T1000 (cell line): ENCODE results near the gene CSRNP3.
"Not testable (repeated sequence)": the region's sequence is repeated elsewhere in the genome, so short reads cannot be mapped to it uniquely, and the experiment has no call there.

Source experiments
- DNase-seq: peaks from one replicate; lab custom pipeline; 2025; ENCODE audit warnings: mixed read lengths; lab: John Stamatoyannopoulos, UW

CSRNP3 gene

DNA sequence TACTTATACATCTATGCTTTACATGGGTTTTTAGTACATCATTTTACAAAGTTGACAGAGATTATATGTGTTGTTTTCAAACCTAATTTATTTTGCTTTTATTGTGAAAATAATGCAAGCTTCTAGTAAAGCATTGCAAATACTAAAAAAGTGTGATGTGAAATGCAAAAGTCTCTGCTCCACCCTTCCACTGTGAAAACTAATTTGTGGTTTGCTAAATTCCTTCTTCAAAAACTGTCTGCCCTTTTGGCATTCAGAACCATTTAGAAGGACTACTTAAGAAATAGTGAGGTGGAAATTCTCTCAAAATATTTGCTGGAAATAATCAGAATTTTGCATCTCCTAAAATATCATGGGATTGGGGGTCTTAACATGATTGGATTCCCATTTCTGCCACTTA lies 78.4 kb downstream of the CSRNP3 start:
- DNase-seq, result no peak

DNA sequence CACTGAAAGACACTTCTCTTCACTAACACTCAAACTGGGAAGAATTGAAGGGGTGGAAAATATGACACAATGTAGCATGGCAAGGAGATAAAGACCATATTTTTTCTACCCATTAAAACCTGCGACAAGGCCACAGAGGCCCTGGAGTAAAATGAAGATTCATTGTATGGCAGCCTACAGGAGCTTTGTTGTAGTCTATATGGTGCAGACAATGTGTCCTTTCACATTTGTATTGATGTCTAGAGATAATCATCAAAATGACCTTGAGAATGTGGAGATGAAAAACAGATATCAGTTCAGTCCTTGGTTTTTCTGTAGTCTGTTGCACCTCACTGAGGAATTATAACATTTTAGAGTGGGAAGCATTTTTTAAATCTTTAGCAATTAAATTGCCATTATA lies 80.1 kb downstream of the CSRNP3 start:
- DNase-seq, result no peak

DNA sequence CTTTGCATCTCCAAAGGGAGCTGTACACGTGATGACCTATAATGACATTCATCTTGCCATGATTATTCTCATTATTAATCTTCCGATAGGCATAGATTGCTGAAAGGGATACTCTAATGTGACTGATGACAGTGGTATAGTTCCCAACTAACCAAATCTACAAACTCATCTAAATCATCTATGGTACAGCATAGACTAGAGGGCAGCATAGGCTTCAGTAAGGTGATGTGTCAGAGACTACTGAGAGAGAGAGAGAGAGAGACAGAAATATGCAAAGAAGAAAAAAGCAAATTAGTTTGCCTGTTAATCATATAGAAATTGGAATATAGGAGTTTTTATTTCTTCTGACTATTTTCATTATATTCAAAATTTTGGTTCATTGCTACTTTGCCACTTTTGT lies 89.3 kb downstream of the CSRNP3 start:
- DNase-seq, result no peak

DNA sequence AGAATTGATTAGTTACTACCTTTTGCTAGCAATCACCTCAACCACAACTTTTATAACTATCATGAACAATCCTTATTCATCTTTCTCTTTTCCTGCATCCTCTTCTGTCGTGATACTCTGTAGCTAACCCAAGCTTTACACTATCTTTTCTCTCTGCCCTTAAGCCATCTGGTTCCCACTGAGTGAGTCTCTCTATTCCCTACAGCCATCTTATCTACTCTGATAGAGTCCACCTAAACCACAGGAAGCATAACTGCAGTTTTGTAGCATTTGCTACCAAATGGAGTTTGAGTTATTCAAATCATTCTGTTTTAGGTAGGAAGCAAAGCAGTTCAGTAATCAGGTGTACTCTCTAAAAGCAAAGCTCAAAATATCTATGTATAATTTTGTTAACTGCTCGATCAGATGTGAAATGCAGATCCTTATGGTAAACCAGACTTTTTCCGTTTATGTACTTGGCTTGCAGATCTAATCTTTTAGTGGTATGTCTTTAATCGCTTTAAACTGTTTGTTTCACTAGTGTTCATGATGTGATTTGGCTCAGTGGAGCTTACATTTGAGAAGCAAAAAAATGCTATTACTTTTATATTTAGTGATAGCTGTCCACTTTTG lies 91.0 kb downstream of the CSRNP3 start:
- no peak for DNase-seq

DNA sequence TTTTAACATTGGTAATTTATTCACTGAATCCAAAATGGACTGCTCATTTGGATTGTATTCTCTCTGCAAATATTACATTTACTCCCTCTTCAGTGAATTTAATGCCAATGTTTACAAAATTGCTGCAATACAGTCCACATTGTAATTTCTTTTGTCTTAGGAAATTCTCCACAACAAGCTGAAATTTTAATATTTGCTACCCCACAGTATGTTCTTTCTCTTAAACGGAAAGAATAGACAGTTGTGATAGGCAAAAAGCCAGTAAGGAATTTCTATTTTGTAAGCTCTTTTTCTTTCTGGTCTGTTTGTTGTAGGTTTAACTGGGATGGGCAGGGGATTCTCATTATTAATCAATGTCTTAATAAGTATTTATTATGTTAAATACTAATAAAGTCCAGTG lies 92.0 kb downstream of the CSRNP3 start:
- DNase-seq, result no peak

DNA sequence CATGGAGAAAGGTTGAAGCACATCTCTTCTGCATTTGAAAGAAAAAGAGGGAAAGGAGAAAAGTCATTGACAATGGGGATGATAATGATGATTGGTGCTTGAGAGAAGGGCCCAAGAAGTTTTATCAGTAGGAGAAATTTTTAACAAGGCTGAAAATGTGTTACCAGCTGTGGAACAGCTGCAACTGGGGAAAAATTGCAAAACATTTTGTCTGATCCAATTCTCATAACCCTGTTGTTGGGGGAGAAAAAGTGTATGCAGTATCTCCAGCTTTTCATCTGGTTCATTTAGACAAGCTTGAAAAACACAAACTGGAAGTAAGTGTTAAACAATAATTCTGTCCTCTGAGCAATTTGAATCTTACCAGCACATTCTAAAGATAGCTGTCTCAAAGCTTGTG lies 92.7 kb downstream of the CSRNP3 start:
- no peak for DNase-seq

DNA sequence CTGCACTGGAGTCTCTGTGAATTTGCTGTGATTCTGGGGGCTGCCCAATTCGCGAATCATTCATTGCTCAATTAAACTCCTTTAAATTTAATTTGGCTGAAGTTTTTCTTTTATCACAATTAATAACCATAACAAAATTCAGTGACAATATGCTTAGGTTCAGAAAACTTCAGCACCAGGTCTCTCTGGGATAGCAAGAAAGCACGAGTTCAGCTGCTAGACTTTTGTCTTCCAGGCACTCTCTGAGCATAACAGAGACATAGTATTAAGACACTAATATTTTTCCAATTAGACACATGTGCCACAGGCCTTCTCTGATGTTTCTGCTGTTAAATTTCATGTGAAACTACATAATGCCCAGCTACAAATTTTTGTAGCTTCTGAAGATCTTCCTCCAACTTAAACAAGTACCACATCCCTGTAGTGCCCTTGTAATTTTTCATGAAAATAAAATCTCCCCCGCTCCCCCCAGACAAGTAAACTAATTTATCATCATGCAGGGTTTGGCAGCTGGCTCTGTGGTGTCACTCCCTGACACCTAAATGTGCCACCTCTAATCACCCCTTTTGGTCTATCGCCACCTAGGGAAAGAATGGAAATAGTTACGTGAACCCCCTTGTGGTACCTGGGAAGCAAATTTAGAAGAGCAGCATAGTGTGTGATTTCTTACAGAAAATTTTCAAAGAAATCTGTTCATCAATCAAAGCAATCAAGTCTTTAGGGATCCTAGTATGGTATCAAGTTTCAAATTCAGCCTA lies 94.1 kb downstream of the CSRNP3 start:
- no peak for DNase-seq

DNA sequence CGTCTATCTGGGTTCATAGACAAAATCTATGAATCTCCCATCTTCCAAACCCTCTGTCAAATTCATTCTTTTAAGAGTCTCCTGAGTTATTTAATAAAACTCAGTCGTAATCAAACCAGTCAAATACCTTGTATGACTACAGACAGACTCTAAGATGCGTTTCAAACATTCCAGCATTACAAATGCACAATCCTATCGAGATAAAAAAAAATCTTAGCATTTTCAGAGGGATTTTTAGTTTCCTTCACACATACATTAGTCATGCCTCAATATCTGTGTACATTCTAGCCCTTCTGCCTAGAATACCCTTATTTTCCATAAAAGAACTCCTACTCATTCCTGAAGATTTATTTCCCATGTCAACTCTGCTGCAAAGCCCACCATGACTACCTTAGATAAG lies 96.5 kb downstream of the CSRNP3 start:
- DNase-seq, result no peak

DNA sequence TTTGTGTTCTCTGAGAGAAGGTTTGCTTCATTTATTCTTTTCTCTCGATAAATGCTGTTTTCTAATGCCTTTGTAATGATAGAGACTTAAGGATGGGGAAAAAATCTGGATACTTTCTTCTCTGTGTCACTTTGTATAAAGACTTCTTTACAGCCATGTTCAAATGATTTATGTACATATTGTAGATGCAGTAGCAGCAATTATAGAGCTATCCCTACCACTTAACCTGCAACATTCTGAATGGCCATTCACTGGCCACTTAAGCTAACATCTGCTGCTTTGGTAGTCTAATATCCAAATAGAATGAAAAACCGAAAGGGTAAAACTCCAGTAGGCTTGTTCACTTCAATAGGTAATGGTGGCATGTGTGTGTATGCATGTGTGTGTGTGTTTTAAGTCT lies 97.8 kb downstream of the CSRNP3 start:
- no peak for DNase-seq

DNA sequence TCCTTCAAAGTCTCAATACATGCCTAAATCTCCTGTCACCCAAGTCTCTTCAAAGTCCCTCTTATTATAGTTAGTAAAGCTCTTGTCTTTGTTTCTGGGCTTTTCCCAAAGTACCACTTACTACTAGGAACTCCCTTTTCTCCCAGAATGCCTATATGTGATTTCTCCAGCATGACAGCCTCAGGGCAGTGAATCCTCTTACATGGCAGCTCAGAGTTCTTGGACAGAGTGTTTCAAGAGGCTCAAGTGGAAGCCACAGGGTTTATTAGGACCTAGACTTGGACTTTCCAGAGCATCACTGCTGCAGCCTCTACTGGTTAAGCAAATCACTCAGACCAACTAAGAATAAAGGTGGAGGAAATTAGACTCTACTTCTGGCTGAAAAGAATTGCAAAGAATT lies 98.9 kb downstream of the CSRNP3 start:
- DNase-seq, result no peak

DNA sequence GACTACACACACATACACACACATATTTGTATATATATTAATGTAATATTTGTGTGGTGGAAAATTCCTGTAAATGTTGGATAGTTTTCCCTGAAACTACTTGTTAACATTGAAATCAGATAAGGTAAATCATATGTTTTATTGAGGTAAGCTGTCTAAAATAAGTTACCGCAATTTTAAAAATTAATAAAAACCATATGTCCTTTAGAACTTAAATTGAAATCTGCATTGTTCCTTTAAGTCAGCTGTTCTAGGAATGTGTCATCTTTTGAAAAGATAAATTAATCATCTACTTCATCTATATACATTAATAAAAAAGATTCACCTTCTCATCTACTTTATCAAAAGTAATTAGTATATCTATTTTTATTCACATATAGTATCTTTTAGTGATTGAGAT lies 102.0 kb downstream of the CSRNP3 start:
- DNase-seq, result no peak

DNA sequence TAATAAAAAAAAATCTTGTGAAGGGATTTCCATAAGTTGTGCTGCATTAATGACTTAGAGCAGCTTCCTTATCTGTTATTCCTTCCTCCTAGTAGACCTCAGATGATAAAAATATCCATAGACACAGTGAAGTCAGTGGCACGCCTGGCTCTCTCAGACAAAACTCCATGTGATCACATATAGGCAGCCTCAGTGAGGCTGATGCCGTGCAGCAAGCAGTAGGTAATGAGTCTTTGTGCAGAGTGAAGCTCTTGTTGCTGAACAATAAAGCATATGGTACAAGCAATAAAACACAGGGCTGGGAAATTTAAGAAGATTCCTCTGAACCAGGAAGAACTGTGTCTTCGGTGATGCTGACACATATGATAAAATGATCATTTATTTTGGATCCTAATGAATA lies 102.7 kb downstream of the CSRNP3 start:
- DNase-seq, result no peak

DNA sequence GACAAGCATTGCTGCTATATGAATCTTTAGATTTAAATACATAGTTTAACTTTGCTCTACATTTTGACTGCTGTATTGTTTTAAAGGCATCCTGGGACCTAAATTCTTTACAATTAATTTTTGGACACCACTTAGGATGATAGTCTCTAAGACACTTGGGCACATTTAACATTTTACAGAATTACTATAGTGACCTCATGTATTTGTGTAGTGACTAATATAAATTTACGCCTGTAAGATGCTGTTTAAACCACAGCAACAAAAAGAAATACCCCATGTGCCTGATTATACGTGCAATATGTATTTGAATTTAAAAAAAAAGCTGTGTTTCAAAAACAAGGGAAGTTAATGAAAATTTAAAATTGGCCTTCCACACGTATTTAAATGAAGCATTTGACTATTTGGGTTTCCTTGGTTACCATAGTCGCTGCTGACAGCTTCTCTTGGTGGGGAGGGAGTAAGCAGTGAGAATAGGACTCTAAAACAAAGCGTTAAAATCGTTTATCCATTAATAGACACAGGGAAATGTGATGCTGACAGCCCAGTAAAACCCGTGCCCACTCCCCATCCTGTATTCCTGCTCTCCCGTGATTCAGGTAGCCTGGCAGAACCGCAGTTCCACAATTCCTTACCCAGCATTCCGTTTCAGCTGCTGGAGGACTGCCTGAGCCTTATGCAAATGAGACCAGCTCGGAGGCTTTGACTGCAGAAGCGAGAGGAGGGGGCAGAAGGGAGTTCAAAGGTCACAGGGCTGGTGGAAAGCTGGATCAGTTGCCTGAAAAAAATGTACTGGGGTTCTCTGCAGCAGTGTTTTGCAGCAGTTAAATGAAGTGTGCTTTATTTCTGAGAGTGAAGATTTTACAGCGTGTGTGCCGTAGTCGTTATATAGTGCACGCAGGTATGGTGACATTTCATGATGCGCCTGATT lies 104.3 kb downstream of the CSRNP3 start:
- no peak for DNase-seq

DNA sequence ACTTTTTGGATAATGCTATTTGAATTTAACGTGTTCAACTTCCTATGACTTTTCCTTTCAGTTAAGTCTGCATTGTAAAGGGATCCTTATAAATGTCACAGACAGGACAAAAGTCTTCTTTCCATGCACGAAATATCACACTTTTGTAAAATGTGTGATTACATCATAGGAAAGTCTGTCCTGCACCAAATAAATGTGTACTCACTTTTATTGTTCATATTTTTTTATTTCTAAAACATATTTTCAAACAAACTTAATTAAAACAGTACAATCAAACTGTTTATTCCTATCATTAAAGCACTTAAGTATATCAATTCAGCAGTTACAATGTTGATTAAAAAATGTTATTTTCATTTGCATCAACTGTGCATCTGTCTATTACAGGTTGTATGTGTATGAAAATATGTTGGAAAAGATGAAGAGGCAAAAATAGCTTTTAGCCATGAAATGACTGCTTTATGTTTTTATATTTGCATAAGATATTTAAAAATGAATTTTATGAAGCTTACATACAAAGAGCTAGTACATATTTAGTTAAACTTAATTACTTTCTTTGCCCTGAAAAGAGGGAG lies 105.6 kb downstream of the CSRNP3 start:
- DNase-seq, result no peak

DNA sequence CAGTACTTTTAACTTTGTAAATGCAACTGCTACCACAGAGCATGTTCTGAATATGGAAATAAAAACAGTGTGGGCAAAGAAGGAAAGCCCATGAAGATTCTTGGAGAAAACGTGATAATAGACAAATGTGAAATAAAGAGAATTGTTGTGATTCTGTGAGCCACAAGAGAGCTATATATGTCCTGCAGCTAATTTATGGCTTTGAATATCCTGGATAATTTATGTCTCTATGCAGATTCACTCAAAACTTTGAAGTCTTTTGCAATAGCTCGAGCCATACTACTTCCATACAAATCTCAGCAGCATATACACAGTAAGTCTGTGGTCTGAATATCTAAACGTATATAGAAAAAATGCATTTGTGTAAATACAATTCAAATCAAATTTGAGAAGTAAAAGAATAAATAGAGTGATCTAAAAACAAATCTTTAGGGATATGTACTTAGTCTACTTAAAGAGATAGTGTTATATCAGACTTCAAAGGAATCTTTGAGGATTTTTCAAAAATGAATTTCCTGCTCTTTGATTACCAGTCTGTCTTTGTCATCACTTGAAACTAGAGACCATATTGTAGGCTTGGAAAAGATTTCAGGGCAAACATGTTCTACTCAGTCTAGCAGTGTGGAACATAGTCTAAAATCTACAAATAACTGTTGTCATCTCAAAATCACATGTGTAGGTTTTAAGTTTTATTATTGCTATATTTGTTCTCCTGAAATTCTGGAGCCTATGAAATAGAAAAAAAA lies 107.1 kb downstream of the CSRNP3 start:
- no peak for DNase-seq

DNA sequence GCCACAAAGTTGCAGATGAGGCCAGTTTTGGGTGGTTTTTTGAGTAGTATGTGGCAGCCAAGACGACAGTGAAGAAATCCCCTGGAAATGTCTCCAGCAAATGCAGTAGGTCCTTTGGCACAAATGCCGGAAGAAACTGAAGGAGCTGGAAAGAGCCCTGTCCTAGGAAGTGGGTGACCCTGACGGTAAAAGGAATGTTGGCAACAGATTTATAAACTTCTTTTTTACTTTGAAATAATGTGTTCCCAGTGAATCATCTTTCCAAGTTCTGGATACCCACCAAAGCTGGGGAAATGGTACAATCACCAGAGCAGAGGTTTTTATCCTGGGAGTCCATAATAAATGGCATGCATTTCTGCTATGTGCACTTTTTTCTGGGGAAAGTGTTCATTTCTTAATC lies 112.9 kb downstream of the CSRNP3 start:
- DNase-seq, result no peak

DNA sequence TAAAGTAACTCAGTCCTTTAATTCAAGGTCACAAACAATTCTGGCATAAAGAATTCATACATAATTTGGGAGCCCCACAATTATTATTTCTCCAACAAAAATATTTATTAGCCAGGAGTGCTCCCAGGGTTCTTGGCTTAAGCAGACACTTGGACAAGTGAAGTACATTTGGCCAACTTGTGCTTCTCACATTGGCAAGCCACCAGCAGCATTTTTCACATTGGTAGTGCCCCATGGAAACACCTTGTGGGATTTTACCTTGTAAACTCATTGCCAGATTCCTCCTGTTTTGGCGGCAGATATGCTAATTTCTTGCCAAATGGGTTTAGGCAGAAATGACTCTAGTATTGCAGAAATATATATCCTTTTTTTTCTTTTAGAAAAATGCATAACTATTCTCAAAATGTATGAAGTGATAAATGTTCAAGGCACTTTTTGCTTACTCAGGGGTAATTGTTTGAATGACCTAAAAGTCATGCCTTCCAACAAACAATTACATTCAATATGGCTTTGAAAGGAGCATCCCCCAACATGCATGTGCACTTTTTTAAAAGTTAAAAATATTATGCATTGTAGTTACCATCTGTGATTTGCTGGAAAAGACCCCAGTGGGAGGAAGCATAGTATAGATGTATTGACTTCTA lies 113.5 kb downstream of the CSRNP3 start:
- DNase-seq, result no peak

DNA sequence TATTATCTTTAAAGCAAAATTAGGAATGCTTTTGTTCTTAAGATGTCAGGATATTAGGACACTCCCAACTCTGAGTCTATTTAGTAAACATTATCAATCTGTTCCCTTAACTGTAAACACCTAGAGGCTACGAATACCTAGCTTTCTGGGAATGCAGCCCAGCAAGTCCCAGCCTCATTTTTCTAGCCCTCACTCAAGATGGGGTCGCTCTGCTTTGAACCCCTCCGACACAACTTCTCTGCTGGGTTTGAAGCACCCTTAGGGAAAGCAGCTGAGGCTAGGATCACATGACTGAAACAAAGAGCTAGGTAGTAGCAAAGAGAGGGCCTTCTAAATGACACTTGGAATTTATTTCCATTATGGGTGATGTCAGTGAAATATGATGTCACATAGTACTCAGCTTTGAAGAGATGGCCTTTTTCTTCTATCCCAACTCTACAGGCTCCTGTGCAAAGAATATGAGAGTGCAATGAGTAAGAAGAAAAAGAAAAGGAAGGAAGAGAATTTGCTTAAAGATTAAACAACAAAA lies 114.7 kb downstream of the CSRNP3 start:
- DNase-seq, result no peak

DNA sequence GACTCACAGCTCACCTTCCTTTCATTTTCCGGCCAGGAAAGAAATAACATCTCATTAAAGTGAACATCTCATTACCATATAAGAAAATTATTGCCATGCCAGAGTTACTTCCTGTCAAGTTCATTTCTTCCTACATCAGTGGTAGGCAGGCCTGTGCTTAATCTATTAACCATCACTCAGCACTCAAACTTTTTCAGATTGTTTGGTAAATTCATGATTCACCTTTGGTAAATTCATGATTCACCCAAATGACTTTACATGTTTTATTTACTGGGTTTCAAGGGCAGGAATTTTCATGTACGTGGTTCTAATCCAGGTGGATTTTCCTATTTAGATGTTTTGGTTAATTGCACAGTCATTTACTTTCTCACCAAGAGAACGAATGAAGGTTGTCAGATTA lies 116.5 kb downstream of the CSRNP3 start:
- DNase-seq, result no peak

DNA sequence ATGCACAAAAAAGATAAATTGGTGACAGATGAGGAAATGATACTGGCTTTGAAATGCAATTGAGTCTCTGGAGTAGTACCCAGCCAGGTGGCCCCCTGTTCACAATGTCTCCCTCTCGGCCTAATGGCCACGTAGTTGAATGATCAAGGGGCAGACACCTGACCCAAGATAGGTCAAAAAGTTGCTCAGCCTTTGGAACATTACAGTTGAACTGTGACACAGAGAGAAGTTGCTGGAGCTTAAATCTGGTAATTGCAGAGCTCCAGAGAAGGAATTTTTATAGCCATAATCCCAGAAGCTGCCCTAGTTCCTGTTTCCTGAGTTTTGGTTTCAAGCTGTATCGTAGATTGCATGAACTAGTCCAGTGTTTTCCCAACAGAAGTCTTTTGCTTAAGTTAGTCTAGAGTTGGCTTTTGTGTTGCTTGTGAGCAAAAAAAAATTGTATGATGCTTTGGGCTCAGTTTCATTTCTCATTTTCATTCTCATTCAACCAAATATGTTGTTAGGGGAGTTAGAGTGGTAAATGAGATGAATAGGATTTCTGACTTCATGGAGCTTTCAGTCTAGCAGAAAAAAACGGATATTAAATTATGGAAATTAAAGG lies 117.9 kb downstream of the CSRNP3 start:
- DNase-seq, result no peak

DNA sequence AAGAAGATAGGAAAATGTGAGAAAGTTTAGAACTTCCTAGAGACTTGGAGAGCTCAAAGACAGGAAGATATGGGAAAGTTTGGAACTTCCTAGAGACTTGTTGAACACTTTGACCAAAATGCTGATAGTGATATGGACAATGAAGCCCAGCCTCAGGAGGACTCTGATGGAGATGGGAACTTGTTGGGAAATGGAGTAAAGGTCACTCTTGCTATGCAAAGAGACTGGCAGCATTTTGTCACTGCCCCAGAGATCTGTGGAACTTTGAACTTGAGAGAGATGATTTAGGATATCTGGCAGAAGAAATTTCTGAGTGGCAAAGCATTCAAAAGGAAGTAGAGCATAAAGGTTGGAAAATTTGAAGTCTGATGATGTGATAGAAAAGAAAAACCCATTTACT lies 121.5 kb downstream of the CSRNP3 start:
- not testable (repeated sequence) for DNase-seq
